Esophagus squamous epithelium (tissue), 5 donors: ENCODE data around the gene SLC12A6. TPM values are rescaled to one million over a fixed set of nuclear protein-coding genes. Genes with fewer than 3 reads are reported as not detected.
"Not testable (repeated sequence)": the region's sequence is repeated elsewhere in the genome, so short reads cannot be mapped to it uniquely, and the experiment has no call there.

Source experiments
- DNase-seq: peaks from one replicate; lab custom pipeline; 2025; lab: John Stamatoyannopoulos, UW
- H3K27ac ChIP-seq, 4 donors: fragments of 200-600 bp; sonication (generic); one replicate each; pipeline ENCODE4 v1.5.1; 2016 to 2019; ENCODE audit warnings: mild to moderate bottlenecking in 1 of 4
- H3K27me3 ChIP-seq, 4 donors: fragments of 200-600 bp; sonication (generic); 1 replicate in 3 of 4; 2 replicates in 1 of 4; pipeline versions ENCODE4 v1.5.1 to v1.6.0; 2017 to 2021; ENCODE audit warnings: antibody characterized with exemption in 1 of 4
- H3K36me3 ChIP-seq, 3 donors: fragments of 200-600 bp; sonication (generic); one replicate each; pipeline ENCODE4 v1.5.1; 2016 to 2019
- H3K4me1 ChIP-seq, 3 donors: fragments of 200-600 bp; sonication (generic); one replicate each; pipeline ENCODE4 v1.5.1; 2017 to 2019
- H3K4me3 ChIP-seq, 4 donors: fragments of 200-600 bp; sonication (generic); 1 replicate in 3 of 4; 2 replicates in 1 of 4; pipeline ENCODE4 v1.5.1; 2016 to 2019; ENCODE audit warnings: mild to moderate bottlenecking in 2 of 4, moderate library complexity in 1 of 4
- H3K9me3 ChIP-seq, 3 donors: fragments of 200-600 bp; sonication (generic); one replicate each; pipeline ENCODE4 v1.5.1; 2016 to 2019
- POLR2A ChIP-seq, 4 donors: fragments of 450-650 bp; IDR thresholded peaks; one replicate each; pipeline ENCODE4 v1.6.1; 2017; ENCODE audit warnings: antibody characterized with exemption in 4 of 4, mild to moderate bottlenecking in 4 of 4, moderate library complexity in 3 of 4
- WGBS, 2 donors: methylation state at CpG; one replicate each; pipeline ENCODE4 v1.1.5; 2018; 5-methylcytosine and 5-hydroxymethylcytosine counted together
- intact Hi-C: fragments of 100-400 bp; cut with DNase I; formaldehyde crosslinking; loops from one replicate; pipeline ENCODE4 v1.15.0; 2022
- total RNA-seq, 4 donors: library from RNA; depleted of rRNA; stranded (reverse); fragments of >200 nt; gene quantifications; one replicate each; pipeline ENCODE4 v1.1.0, GENCODE V29; 2016
- TF ChIP-seq, protein P1 (sequence below), 6 experiments: fragments of 450-650 bp in 4 of 6; fragments of 200-600 bp in 2 of 6; sonication (generic) in 2 of 6; IDR thresholded peaks; one replicate each; pipeline ENCODE4 v1.5.1; 2016 to 2019; ENCODE audit warnings: antibody characterized with exemption in 6 of 6, mild to moderate bottlenecking in 4 of 6, moderate library complexity in 4 of 6
- donor health status: DM: yes; HTN: yes; CAD: no.

Gene SLC12A6
- total RNA-seq, 4 donors from 2014 or later = 33.0 to 70.3 (median 49.5) TPM

DNA sequence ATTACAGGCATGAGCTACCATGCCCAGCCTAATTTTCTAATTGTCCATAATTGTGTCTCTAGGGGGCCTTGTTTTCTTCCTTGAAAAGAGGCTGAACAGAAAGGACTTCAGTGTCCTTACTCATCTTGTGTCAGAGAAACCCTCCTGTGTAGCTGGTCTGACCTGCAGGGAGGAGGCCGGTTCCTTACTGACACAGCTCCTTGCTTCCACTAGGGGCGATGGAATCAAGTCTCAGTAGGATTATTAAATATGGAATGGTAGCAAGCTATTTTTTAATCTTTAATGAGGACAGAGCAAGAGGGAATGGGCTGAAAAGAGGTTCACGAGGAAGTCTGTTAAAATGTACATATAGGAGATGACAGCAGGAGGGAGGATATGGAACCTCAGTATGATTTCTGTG is 20.8 kb upstream of the SLC12A6 start:
- Histone ChIP-seq H3K4me3 (no peak overlapping the region), H3K36me3 (peaks cover 0 to 99% (median 5%) of the 10 kb centered on the region in 3 donors), H3K9me3 (no peaks in the 10 kb centered on the region), H3K27me3 (no peaks in the 10 kb centered on the region), H3K4me1 (peaks cover 5 to 50% (median 9%) of the 10 kb centered on the region in 3 donors), H3K27ac (peak overlapping the region in 1 of 4 donors; percentile 74)
- TF ChIP-seq, protein P1, sequence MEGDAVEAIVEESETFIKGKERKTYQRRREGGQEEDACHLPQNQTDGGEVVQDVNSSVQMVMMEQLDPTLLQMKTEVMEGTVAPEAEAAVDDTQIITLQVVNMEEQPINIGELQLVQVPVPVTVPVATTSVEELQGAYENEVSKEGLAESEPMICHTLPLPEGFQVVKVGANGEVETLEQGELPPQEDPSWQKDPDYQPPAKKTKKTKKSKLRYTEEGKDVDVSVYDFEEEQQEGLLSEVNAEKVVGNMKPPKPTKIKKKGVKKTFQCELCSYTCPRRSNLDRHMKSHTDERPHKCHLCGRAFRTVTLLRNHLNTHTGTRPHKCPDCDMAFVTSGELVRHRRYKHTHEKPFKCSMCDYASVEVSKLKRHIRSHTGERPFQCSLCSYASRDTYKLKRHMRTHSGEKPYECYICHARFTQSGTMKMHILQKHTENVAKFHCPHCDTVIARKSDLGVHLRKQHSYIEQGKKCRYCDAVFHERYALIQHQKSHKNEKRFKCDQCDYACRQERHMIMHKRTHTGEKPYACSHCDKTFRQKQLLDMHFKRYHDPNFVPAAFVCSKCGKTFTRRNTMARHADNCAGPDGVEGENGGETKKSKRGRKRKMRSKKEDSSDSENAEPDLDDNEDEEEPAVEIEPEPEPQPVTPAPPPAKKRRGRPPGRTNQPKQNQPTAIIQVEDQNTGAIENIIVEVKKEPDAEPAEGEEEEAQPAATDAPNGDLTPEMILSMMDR (IDR thresholded peaks at IDR 0.05) = peak in 2 of 6 experiments; percentile 20 to 54
- TF ChIP-seq POLR2A (IDR thresholded peaks at IDR 0.05) = no peak
- intact Hi-C loops = no loop called here
- WGBS, 2 donors = 67 to 70% methylated on average over 3 of the region's 3 CpGs
- no peak for DNase-seq

DNA sequence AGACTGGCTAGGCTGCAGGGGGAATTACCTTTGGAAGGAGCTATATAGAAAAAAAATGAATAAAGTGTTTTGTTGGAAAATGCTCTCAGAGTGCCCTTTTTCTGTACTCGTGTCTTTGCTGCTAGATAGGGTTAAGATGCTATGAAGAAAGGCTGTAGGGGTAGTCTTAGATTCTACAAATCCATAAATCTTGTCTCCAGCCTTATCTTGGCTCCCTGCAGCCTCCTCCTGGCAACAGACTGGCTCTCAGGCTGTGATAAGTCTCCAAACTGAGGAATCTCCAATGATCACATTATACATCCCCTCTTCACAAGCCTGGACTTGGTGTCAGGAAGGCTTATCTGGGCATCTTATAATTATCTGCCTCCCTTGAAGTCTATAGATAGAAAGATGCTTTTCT is 20.1 kb upstream of the SLC12A6 start:
- Histone ChIP-seq H3K36me3 (peaks cover 0 to 94% (median 5%) of the 10 kb centered on the region in 3 donors), H3K9me3 (no peaks in the 10 kb centered on the region), H3K4me3 (no peak overlapping the region), H3K27me3 (no peaks in the 10 kb centered on the region), H3K4me1 (peaks cover 5 to 43% (median 9%) of the 10 kb centered on the region in 3 donors), H3K27ac (no peak overlapping the region)
- WGBS, 2 donors = 74 to 100% methylated on average over 1 of the region's 1 CpG
- intact Hi-C loops = no loop called here
- no peak for DNase-seq
- TF ChIP-seq, protein P1 (IDR thresholded peaks at IDR 0.05) = no peak

DNA sequence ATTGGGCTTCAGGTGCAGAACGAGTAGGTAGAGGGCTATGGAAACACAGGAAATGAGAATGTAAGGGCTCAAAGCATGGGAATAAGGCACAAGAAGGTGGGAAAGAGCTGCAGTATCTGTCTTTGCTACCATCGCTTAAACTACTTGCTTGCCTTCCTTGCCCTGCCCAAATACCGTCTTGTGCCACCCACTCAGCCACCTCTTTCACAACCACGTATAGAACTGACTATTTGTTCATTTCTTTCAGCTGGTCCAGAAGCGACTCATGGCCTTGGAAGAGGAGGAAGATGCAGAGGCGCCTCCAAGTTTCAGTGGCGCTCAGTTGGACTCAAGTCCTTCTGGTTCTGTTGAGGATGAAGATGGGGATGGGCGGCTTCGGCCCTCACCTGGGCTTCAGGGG is 17.7 kb upstream of the SLC12A6 start:
- Histone ChIP-seq H3K36me3 (peaks cover 0 to 70% (median 5%) of the 10 kb centered on the region in 3 donors), H3K4me3 (no peak overlapping the region), H3K27me3 (no peaks in the 10 kb centered on the region), H3K4me1 (peaks cover 5 to 19% (median 9%) of the 10 kb centered on the region in 3 donors), H3K9me3 (no peaks in the 10 kb centered on the region), H3K27ac (no peak overlapping the region)
- no peak for DNase-seq
- WGBS, 2 donors = 69 to 74% methylated on average over 5 to 9 of the region's 9 CpGs
- intact Hi-C loops = no loop called here
- no peak for TF ChIP-seq POLR2A (IDR thresholded peaks at IDR 0.05)
- TF ChIP-seq, protein P1 (IDR thresholded peaks at IDR 0.05) = no peak

DNA sequence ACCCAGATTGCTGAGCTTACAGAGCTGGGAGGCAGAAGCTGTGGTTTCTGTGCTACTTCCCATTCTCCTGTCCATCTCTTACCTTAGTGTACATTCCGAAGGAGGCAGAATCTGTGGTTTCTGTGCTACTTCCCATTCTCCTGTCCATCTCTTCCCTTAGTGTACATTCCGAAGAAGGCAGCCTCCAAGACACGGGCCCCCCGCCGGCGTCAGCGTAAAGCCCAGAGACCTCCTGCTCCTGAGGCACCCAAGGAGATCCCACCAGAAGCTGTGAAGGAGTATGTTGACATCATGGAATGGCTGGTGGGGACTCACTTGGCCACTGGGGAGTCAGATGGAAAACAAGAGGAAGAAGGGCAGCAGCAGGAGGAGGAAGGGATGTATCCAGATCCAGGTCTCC is 16.7 kb upstream of the SLC12A6 start:
- Histone ChIP-seq H3K9me3 (no peaks in the 10 kb centered on the region), H3K27me3 (no peaks in the 10 kb centered on the region), H3K4me1 (peaks cover 0 to 9% (median 0%) of the 10 kb centered on the region in 3 donors), H3K4me3 (no peak overlapping the region), H3K27ac (no peak overlapping the region), H3K36me3 (peaks cover 0 to 62% (median under 1%) of the 10 kb centered on the region in 3 donors)
- WGBS, 2 donors = 71 to 100% methylated on average over 1 to 5 of the region's 7 CpGs
- no peak for DNase-seq
- TF ChIP-seq POLR2A (IDR thresholded peaks at IDR 0.05) = no peak
- TF ChIP-seq, protein P1 (IDR thresholded peaks at IDR 0.05) = no peak
- intact Hi-C loops = no loop called here

DNA sequence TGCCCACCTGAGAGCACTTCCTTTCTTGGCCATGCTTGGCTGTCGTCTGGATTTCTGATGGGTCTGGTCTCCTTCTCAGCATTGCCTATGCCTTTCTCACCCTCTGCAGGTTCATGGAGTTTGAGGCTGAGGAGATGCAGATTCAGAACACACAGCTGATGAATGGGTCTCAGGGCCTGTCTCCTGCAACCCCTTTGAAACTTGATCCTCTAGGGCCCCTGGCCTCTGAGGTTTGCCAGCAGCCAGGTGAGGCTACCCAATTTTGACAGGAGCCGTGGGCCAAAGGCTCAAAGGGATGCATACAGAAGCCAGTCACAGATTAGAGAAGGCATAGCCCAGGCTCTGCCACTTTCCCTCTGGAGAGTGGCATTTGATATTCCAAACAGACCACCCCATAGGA is 16.0 kb upstream of the SLC12A6 start:
- Histone ChIP-seq H3K36me3 (peaks cover 0 to 55% (median 0%) of the 10 kb centered on the region in 3 donors), H3K27me3 (no peaks in the 10 kb centered on the region), H3K4me3 (no peak overlapping the region), H3K4me1 (peaks cover 0 to 2% (median 0%) of the 10 kb centered on the region in 3 donors), H3K27ac (no peak overlapping the region), H3K9me3 (no peaks in the 10 kb centered on the region)
- TF ChIP-seq, protein P1 (IDR thresholded peaks at IDR 0.05) = no peak
- TF ChIP-seq POLR2A (IDR thresholded peaks at IDR 0.05) = no peak
- DNase-seq = no peak
- 76 to 100% methylated on average over 1 to 2 of the region's 2 CpGs for WGBS, 2 donors
- intact Hi-C loops = no loop called here

DNA sequence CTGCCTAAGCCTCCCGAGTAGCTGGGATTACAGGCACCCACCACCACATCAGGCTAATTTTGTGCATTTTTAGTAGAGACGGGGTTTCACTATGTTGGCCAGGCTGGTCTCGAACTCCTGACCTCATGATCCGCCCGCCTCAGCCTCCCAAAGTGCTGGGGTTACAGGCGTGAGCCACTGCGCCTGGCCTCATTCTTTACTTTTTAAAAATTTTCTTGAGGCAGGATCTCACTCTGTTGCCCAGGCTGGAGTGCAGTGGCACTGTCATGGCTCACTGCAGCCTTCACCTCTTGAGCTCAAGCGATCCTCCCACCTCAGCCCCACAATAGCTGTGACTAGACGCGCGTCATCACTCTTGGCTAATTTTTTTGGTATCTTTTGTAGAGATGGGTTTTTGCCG is 15.4 kb upstream of the SLC12A6 start:
- 96 to 98% methylated on average over 8 to 11 of the region's 12 CpGs for WGBS, 2 donors
- H3K4me3 ChIP-seq, intact Hi-C loops, DNase-seq, H3K9me3 ChIP-seq, H3K27me3 ChIP-seq, H3K27ac ChIP-seq, H3K4me1 ChIP-seq: not testable (repeated sequence)
- peaks cover 0 to 49% (median 0%) of the 10 kb centered on the region in 3 donors for H3K36me3 ChIP-seq
